BLaER1 treated with 17β-estradiol and CSF1 and Interleukin-3, amounts not matched to agents 10 nM and 100 nM (cell line): ENCODE data around the gene SP110.

Experiments used
- H3K27ac ChIP-seq, 11 experiments: shearing (Covaris generic); formaldehyde crosslinking; 2 replicates each; pipeline ENCODE4 v1.8.1; 2022
- H3K27me3 ChIP-seq, 11 experiments: shearing (Covaris generic); formaldehyde crosslinking; 2 replicates each; pipeline ENCODE4 v1.8.1; 2022
- H3K36me3 ChIP-seq, 11 experiments: shearing (Covaris generic); formaldehyde crosslinking; 2 replicates each; pipeline ENCODE4 v1.8.1; 2022
- H3K4me1 ChIP-seq, 10 experiments: shearing (Covaris generic); formaldehyde crosslinking; 2 replicates each; pipeline ENCODE4 v1.8.1; 2022
- H3K4me2 ChIP-seq, 11 experiments: shearing (Covaris generic); formaldehyde crosslinking; 2 replicates each; pipeline ENCODE4 v1.8.1; 2022
- H3K4me3 ChIP-seq, 10 experiments: shearing (Covaris generic); formaldehyde crosslinking; 2 replicates each; pipeline ENCODE4 v1.8.1; 2022
- H3K9ac ChIP-seq, 11 experiments: shearing (Covaris generic); formaldehyde crosslinking; 2 replicates each; pipeline ENCODE4 v1.8.1; 2022
- H3K9me3 ChIP-seq, 11 experiments: shearing (Covaris generic); formaldehyde crosslinking; replicated peaks in 1 of 11; 2 replicates each; pipeline ENCODE4 v1.8.1; 2022
- H4K20me1 ChIP-seq, 11 experiments: shearing (Covaris generic); formaldehyde crosslinking; 2 replicates each; pipeline ENCODE4 v1.8.1; 2022
- Cebpa-rat ChIP-seq, 11 experiments: shearing (Covaris generic); IDR thresholded peaks; 2 replicates each; pipeline ENCODE4 v1.8.1; 2022

The SP110 gene

GRCh38 chr2:230181195-230181594, 38.6 kb downstream of the SP110 start:
- Histone ChIP-seq H3K9ac (no peak overlapping the region), H3K4me3 (no peak overlapping the region), H3K9me3 (peaks cover 0 to 14% (median 7%) of the 10 kb centered on the region in 11 experiments; a peak in 8 of 22 replicates), H4K20me1 (no peaks in the 10 kb centered on the region), H3K36me3 (peaks cover 58 to 95% (median 74%) of the 10 kb centered on the region in 11 experiments), H3K27ac (no peak overlapping the region), H3K4me2 (no peak overlapping the region), H3K4me1 (peaks cover 0 to 13% (median 8%) of the 10 kb centered on the region in 10 experiments; a peak in 7 of 20 replicates), H3K27me3 (no peaks in the 10 kb centered on the region)
- no peak for TF ChIP-seq Cebpa-rat (IDR thresholded peaks at IDR 0.05)

GRCh38 chr2:230179907-230180306, 39.9 kb downstream of the SP110 start:
- peaks cover 0 to 13% (median 8%) of the 10 kb centered on the region in 10 experiments; a peak in 7 of 20 replicates for H3K4me1 ChIP-seq
- no peak overlapping the region for H3K4me3 ChIP-seq
- TF ChIP-seq Cebpa-rat (IDR thresholded peaks at IDR 0.05): no peak
- no peak overlapping the region for H3K4me2 ChIP-seq
- H3K9me3 ChIP-seq: peaks cover 0 to 12% (median 7%) of the 10 kb centered on the region in 11 experiments; a peak in 8 of 22 replicates
- no peak overlapping the region for H3K27ac ChIP-seq
- H3K36me3 ChIP-seq: peaks cover 57 to 94% (median 79%) of the 10 kb centered on the region in 11 experiments
- H3K27me3 ChIP-seq: no peaks in the 10 kb centered on the region
- no peak overlapping the region for H3K9ac ChIP-seq
- H4K20me1 ChIP-seq: no peaks in the 10 kb centered on the region

GRCh38 chr2:230178546-230179485, 41.0 kb downstream of the SP110 start:
- Histone ChIP-seq H3K27me3 (no peaks in the 10 kb centered on the region), H3K4me3 (no peak overlapping the region), H3K4me1 (peaks cover 0 to 3% (median under 1%) of the 10 kb centered on the region in 10 experiments; a peak in 3 of 20 replicates), H3K4me2 (no peak overlapping the region), H4K20me1 (no peaks in the 10 kb centered on the region), H3K9ac (no peak overlapping the region), H3K36me3 (peaks cover 65 to 93% (median 85%) of the 10 kb centered on the region in 11 experiments), H3K27ac (no peak overlapping the region), H3K9me3 (peaks cover 0 to 12% (median 7%) of the 10 kb centered on the region in 11 experiments; a peak in 8 of 22 replicates)
- no peak for TF ChIP-seq Cebpa-rat (IDR thresholded peaks at IDR 0.05)

GRCh38 chr2:230176996-230177395, 42.8 kb downstream of the SP110 start:
- no peak for TF ChIP-seq Cebpa-rat (IDR thresholded peaks at IDR 0.05)
- Histone ChIP-seq H3K4me2 (no peak overlapping the region), H3K4me3 (no peak overlapping the region), H3K27ac (no peak overlapping the region), H4K20me1 (no peaks in the 10 kb centered on the region), H3K36me3 (peaks cover 52 to 91% (median 81%) of the 10 kb centered on the region in 11 experiments), H3K9me3 (peaks cover 0 to 4% (median 1%) of the 10 kb centered on the region in 11 experiments; a peak in 6 of 22 replicates), H3K4me1 (no peaks in the 10 kb centered on the region), H3K27me3 (no peaks in the 10 kb centered on the region), H3K9ac (no peak overlapping the region)

- H3K36me3 ChIP-seq: peaks cover 39 to 76% (median 63%) of the 10 kb centered on the region in 11 experiments
- no peaks in the 10 kb centered on the region for H3K27me3 ChIP-seq
- H4K20me1 ChIP-seq: no peaks in the 10 kb centered on the region
Measured at GRCh38 chr2:230174466-230174865, 45.3 kb downstream of the SP110 start.

GRCh38 chr2:230172852-230173251, 46.9 kb downstream of the SP110 start:
- no peaks in the 10 kb centered on the region for H3K27me3 ChIP-seq
- H3K4me2 ChIP-seq: no peak overlapping the region
- H3K4me3 ChIP-seq: no peak overlapping the region
- H4K20me1 ChIP-seq: no peaks in the 10 kb centered on the region
- TF ChIP-seq Cebpa-rat (IDR thresholded peaks at IDR 0.05): no peak
- H3K9me3 ChIP-seq: no peaks in the 10 kb centered on the region
- peaks cover 34 to 69% (median 51%) of the 10 kb centered on the region in 11 experiments for H3K36me3 ChIP-seq
- H3K27ac ChIP-seq: no peak overlapping the region
- H3K4me1 ChIP-seq: peaks cover 8 to 18% (median 13%) of the 10 kb centered on the region in 10 experiments
- H3K9ac ChIP-seq: no peak overlapping the region

More at GRCh38 chr2:230174466-230174865, 45.3 kb downstream of the SP110 start:
- H3K9ac ChIP-seq: no peak overlapping the region
- H3K4me2 ChIP-seq: no peak overlapping the region
- no peak overlapping the region for H3K27ac ChIP-seq
- no peak for TF ChIP-seq Cebpa-rat (IDR thresholded peaks at IDR 0.05)
- H3K9me3 ChIP-seq: no peaks in the 10 kb centered on the region
- H3K4me1 ChIP-seq: peaks cover 8 to 16% (median 13%) of the 10 kb centered on the region in 10 experiments
- no peak overlapping the region for H3K4me3 ChIP-seq

GRCh38 chr2:230172156-230172555, 47.6 kb downstream of the SP110 start:
- H3K27me3 ChIP-seq: no peaks in the 10 kb centered on the region
- no peak overlapping the region for H3K4me3 ChIP-seq
- peaks cover 8 to 18% (median 13%) of the 10 kb centered on the region in 10 experiments for H3K4me1 ChIP-seq
- H4K20me1 ChIP-seq: no peaks in the 10 kb centered on the region
- no peak overlapping the region for H3K9ac ChIP-seq
- H3K4me2 ChIP-seq: no peak overlapping the region
- H3K36me3 ChIP-seq: peaks cover 30 to 69% (median 49%) of the 10 kb centered on the region in 11 experiments
- H3K9me3 ChIP-seq: 0 out of 22 replicates have a peak, but pooled peaks cover 0 to 3% (median 0%) of the 10 kb centered on the region in 11 experiments
- no peak for TF ChIP-seq Cebpa-rat (IDR thresholded peaks at IDR 0.05)
- no peak overlapping the region for H3K27ac ChIP-seq

- no peak overlapping the region for H3K4me3 ChIP-seq
- H3K27ac ChIP-seq: peak overlapping the region in 2 of 11 experiments; percentile 5 to 36; a peak in 1 of 22 replicates
- H3K9me3 ChIP-seq: 0 out of 22 replicates have a peak, but pooled peaks cover 0 to 3% (median 0%) of the 10 kb centered on the region in 11 experiments
- H4K20me1 ChIP-seq: no peaks in the 10 kb centered on the region
- peaks cover 8 to 18% (median 13%) of the 10 kb centered on the region in 10 experiments for H3K4me1 ChIP-seq
- H3K9ac ChIP-seq: no peak overlapping the region
- TF ChIP-seq Cebpa-rat (IDR thresholded peaks at IDR 0.05): peak in 9 of 11 experiments; percentile 40 to 89 (median 69); a peak in 14 of 22 replicates
- peaks cover 15 to 55% (median 34%) of the 10 kb centered on the region in 11 experiments; a peak in 21 of 22 replicates for H3K36me3 ChIP-seq
- no peaks in the 10 kb centered on the region for H3K27me3 ChIP-seq
- H3K4me2 ChIP-seq: peak overlapping the region; percentile 31 to 74 (median 67)
Measured at GRCh38 chr2:230170532-230170931, 49.3 kb downstream of the SP110 start.

- H3K27ac ChIP-seq: no peak overlapping the region
- H3K4me2 ChIP-seq: no peak overlapping the region
- no peaks in the 10 kb centered on the region for H4K20me1 ChIP-seq
- H3K4me3 ChIP-seq: no peak overlapping the region
- peaks cover 0 to 13% (median 0%) of the 10 kb centered on the region in 11 experiments; a peak in 2 of 22 replicates for H3K9me3 ChIP-seq
- H3K4me1 ChIP-seq: peaks cover 8 to 28% (median 16%) of the 10 kb centered on the region in 10 experiments
- no peaks in the 10 kb centered on the region for H3K27me3 ChIP-seq
- no peak overlapping the region for H3K9ac ChIP-seq
- H3K36me3 ChIP-seq: peaks cover under 1 to 21% (median 7%) of the 10 kb centered on the region in 11 experiments; a peak in 14 of 22 replicates
- no peak for TF ChIP-seq Cebpa-rat (IDR thresholded peaks at IDR 0.05)
Measured at GRCh38 chr2:230166557-230167170, 53.1 kb downstream of the SP110 start.
